GM23338 (cell line): ENCODE data around the gene CARHSP1.

Experiments used
- EZH2 ChIP-seq: fragments of 200-600 bp; sonication (generic); IDR thresholded peaks from one replicate; pipeline ENCODE4 v1.8.0; 2017; ENCODE audit warnings: antibody characterized with exemption, mild to moderate bottlenecking, low read depth; ENCODE audit not compliant: unreplicated experiment
- EZH2phosphoT487 ChIP-seq: fragments of 200-600 bp; sonication (generic); IDR thresholded peaks from one replicate; pipeline ENCODE4 v1.8.1; 2018; ENCODE audit warnings: antibody characterized with exemption; ENCODE audit not compliant: unreplicated experiment
- POLR2AphosphoS5 ChIP-seq: IDR thresholded peaks from 2 replicates; pipeline ENCODE4 v1.6.1; 2016; ENCODE audit warnings: antibody characterized with exemption, low read depth
- STAT1 ChIP-seq: IDR thresholded peaks from one replicate; pipeline ENCODE4 v1.6.1; 2016; ENCODE audit warnings: antibody characterized with exemption; ENCODE audit not compliant: unreplicated experiment
- ZNF331 ChIP-seq: fragments of 250-450 bp; sonication (Bioruptor Pico); IDR thresholded peaks from 2 replicates; pipeline ENCODE4 v1.5.0; 2020; ENCODE audit warnings: low read depth, mild to moderate bottlenecking, moderate library complexity
- TF ChIP-seq, protein P1 (sequence below), 2 experiments: fragments of 200-600 bp in 1 of 2; sonication (generic) in 1 of 2; conservative IDR thresholded peaks; 2 replicates each; pipeline versions ENCODE4 v1.5.1 to v1.6.1; 2016 to 2017; ENCODE audit warnings: antibody characterized with exemption in 2 of 2, low read depth in 2 of 2, mild to moderate bottlenecking in 2 of 2, moderate library complexity in 1 of 2
- TF ChIP-seq, protein P2 (sequence below): IDR thresholded peaks from one replicate; pipeline ENCODE4 v1.6.1; 2018; ENCODE audit warnings: antibody characterized with exemption; ENCODE audit not compliant: unreplicated experiment

DNA sequence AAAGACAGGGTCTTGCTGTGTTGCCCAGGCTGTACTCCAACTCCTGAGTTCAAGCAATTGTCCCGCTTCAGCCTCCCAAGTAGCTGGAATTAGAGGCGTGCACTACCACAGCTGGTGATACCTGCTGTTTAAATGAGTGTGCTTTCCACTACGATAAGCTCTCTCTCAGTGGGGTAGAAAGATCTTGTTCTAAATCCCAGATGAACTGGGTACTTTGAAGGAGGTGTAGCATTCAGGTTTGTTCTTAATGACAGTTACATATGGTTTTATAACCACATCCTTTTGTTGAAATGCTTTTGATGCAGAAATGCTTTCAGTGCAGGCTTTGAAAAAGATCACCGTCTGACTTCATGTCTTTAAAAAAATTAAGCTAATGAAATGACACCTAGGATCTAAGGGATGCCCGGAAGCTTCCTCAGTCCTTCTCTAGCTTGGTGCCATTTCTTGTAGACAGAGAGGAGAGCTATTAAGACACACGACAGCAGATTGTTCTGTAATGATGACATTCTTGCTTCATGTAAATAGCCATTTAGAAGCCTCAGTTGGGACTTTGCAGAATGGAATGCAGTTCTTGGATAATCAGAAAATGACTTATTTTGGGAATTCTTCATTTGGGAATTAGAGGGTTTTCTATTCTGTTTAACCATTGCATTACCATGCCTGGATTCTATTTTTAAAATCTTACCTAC lies 51.7 kb downstream of the CARHSP1 start:
- no peak for TF ChIP-seq EZH2phosphoT487
- TF ChIP-seq, protein P1, sequence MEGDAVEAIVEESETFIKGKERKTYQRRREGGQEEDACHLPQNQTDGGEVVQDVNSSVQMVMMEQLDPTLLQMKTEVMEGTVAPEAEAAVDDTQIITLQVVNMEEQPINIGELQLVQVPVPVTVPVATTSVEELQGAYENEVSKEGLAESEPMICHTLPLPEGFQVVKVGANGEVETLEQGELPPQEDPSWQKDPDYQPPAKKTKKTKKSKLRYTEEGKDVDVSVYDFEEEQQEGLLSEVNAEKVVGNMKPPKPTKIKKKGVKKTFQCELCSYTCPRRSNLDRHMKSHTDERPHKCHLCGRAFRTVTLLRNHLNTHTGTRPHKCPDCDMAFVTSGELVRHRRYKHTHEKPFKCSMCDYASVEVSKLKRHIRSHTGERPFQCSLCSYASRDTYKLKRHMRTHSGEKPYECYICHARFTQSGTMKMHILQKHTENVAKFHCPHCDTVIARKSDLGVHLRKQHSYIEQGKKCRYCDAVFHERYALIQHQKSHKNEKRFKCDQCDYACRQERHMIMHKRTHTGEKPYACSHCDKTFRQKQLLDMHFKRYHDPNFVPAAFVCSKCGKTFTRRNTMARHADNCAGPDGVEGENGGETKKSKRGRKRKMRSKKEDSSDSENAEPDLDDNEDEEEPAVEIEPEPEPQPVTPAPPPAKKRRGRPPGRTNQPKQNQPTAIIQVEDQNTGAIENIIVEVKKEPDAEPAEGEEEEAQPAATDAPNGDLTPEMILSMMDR (conservative IDR thresholded peaks at IDR 0.05; ENCODE audit: low read depth in 2 of 2): no peak
- no peak for TF ChIP-seq EZH2
- no peak for TF ChIP-seq POLR2AphosphoS5
- no peak for TF ChIP-seq STAT1
- TF ChIP-seq, protein P2, sequence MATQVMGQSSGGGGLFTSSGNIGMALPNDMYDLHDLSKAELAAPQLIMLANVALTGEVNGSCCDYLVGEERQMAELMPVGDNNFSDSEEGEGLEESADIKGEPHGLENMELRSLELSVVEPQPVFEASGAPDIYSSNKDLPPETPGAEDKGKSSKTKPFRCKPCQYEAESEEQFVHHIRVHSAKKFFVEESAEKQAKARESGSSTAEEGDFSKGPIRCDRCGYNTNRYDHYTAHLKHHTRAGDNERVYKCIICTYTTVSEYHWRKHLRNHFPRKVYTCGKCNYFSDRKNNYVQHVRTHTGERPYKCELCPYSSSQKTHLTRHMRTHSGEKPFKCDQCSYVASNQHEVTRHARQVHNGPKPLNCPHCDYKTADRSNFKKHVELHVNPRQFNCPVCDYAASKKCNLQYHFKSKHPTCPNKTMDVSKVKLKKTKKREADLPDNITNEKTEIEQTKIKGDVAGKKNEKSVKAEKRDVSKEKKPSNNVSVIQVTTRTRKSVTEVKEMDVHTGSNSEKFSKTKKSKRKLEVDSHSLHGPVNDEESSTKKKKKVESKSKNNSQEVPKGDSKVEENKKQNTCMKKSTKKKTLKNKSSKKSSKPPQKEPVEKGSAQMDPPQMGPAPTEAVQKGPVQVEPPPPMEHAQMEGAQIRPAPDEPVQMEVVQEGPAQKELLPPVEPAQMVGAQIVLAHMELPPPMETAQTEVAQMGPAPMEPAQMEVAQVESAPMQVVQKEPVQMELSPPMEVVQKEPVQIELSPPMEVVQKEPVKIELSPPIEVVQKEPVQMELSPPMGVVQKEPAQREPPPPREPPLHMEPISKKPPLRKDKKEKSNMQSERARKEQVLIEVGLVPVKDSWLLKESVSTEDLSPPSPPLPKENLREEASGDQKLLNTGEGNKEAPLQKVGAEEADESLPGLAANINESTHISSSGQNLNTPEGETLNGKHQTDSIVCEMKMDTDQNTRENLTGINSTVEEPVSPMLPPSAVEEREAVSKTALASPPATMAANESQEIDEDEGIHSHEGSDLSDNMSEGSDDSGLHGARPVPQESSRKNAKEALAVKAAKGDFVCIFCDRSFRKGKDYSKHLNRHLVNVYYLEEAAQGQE: no peak
- no peak for TF ChIP-seq ZNF331 (CRISPR knock-in tag)
